ENCODE results near the gene SPART.
A peak's percentile ranks its signal among the peaks of the same experiment; 100 is the strongest.

The SPART gene, protein sequence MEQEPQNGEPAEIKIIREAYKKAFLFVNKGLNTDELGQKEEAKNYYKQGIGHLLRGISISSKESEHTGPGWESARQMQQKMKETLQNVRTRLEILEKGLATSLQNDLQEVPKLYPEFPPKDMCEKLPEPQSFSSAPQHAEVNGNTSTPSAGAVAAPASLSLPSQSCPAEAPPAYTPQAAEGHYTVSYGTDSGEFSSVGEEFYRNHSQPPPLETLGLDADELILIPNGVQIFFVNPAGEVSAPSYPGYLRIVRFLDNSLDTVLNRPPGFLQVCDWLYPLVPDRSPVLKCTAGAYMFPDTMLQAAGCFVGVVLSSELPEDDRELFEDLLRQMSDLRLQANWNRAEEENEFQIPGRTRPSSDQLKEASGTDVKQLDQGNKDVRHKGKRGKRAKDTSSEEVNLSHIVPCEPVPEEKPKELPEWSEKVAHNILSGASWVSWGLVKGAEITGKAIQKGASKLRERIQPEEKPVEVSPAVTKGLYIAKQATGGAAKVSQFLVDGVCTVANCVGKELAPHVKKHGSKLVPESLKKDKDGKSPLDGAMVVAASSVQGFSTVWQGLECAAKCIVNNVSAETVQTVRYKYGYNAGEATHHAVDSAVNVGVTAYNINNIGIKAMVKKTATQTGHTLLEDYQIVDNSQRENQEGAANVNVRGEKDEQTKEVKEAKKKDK

GRCh38 chr13:36346222-36347083 is at the start of gene SPART:
TSS of gene SPART (minus strand) at chr13:36346394. CDS start at chr13:36335830, 10,564 bp downstream.
- DNase-seq (ENCODE audit: low read depth, low spot score): peak; percentile 96

DNA sequence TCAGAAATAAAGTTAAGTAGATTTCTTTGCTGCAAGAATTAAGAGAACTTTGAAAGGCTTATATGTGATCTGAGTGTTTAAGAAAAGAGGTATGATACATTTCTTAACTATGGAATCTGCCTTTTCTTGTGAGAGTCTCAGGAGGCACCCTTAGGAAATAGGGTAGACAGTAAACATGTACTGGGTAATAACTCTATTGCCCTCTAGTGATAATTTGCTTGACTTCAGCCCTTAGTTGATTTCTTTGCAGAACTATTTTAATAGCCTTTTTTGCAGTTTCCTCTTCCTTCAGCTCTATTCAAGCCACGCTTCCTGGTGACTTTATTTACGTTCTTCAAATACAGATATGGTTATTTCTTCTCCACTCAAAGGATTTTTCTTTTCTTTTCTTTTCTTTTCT is 49.1 kb upstream of the SPART start:
- peak; percentile 51 for DNase-seq (ENCODE audit: low read depth, low spot score)

DNA sequence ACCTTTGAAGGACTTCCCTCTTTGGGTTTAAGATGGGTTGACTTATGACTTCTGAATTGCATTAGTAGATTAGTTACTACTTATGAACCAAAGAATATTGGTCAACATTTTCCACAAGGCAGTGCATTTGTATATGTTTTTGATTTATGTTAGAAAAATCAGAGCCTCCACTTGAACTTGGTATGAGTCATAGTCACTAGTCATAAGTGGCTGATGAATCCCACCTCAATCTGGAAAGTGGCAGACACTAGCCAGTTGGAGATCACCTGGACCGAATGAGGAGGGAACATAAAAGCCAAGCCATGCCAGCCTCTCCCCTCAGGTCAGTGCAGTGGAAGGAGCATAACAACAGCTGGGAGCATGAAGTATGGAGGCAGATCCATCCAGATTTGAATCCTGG is 39.3 kb upstream of the SPART start:
- peak; percentile 8 for DNase-seq (ENCODE audit: low read depth, low spot score)

- no peak for DNase-seq (ENCODE audit: low read depth, low spot score)
Observed at GRCh38 chr13:36382030-36382429, 35.8 kb upstream of the SPART start.

DNA sequence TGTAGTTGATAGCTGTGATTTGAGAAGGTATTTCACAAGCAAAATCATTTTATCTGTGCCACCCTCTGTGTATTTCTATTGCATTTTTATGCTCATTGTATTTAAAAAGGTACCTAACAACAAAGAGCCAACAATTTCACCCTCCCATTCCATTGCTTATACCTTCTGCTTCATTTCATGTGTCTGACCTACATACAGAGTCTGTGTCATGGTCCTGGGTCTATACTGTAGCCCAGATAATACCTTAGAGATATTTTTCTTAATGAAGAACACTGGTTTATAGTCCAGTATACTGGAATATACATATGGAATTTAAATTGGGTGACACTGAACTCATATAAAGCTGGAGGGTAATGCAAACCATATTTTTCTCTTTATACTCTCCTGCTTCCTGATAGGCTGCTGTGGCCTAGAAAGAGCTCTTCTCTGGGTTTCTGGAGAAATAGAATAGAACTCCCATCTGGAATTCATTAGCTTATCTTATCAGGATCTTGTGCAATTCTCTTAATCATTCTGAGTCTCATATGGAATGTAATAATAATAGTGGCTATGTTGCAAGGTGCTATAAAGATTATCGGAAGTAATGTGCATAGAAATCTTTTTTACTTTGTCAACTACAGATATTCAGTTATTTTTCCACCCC is 31.8 kb upstream of the SPART start:
- DNase-seq (ENCODE audit: low read depth, low spot score): no peak

- no peak for DNase-seq (ENCODE audit: low read depth, low spot score)
Observed at GRCh38 chr13:36374063-36374462, 27.9 kb upstream of the SPART start.

DNA sequence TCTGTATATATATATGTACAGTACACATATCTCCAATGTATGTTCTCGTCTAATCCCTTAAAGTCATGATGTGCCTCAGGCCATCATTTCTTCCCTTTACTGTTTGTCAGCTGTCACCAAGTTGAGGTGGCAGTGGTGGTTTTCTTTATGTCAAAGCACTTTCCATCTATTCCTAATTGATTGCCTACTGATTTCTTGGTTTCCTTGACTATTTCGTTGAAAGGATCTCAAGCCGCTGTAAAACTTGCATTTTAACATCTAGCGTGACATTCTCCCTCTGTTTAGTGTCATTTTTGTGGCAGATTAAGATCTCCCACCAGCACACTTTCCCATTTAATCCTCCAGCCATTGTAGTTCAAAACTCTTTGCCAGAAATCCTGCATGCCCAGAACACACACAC is 25.0 kb upstream of the SPART start:
- no peak for DNase-seq (ENCODE audit: low read depth, low spot score)

GRCh38 chr13:36370108-36370429 is 23.9 kb upstream of the SPART start:
- DNase-seq (ENCODE audit: low read depth, low spot score): no peak

GRCh38 chr13:36369268-36370107 is 23.3 kb upstream of the SPART start:
- peak; percentile 50 for DNase-seq (ENCODE audit: low read depth, low spot score)

DNA sequence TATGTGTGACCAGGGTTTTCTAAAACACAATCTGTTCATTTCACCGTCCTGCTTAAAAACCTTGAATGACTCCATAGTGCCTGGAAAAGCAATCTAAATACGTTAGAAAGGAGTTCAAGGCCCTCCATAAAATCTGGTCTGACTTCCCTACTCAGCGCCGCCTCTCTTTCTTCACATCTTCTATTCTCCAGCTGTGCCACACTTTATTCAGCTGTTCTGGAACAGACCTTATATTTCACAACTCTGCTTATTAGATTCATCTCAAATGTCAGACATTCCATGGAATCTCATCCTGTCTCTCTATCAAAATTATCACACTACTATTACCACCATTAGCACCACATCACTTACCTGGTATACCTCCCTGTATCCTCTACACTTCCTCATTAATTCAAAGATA is 19.8 kb upstream of the SPART start:
- DNase-seq (ENCODE audit: low read depth, low spot score): no peak

GRCh38 chr13:36363366-36363863 is 17.2 kb upstream of the SPART start:
- no peak for DNase-seq (ENCODE audit: low read depth, low spot score)

GRCh38 chr13:36362914-36363313 is 16.7 kb upstream of the SPART start:
- no peak for DNase-seq (ENCODE audit: low read depth, low spot score)

DNA sequence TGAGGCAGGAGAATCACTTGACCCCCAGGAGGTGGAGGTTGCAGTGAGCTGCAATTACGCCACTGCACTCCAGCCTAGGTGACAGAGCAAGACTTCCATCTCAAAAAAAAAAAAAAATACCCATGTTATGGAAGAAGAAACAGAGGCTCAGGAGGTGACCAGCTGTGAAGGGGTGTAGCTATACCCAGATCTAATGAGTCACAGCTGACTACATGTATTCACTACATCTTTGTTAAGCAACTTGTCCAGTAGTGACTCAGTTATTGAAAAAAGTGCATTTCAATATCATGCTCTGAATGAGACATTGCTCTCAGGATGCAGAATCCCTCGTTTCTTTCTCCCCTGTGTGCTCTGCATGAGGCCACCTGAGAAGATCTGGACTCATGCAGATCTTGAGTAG is 16.1 kb upstream of the SPART start:
- DNase-seq (ENCODE audit: low read depth, low spot score): peak; percentile 45

- no peak for DNase-seq (ENCODE audit: low read depth, low spot score)
Observed at GRCh38 chr13:36360903-36361302, 14.7 kb upstream of the SPART start.

DNA sequence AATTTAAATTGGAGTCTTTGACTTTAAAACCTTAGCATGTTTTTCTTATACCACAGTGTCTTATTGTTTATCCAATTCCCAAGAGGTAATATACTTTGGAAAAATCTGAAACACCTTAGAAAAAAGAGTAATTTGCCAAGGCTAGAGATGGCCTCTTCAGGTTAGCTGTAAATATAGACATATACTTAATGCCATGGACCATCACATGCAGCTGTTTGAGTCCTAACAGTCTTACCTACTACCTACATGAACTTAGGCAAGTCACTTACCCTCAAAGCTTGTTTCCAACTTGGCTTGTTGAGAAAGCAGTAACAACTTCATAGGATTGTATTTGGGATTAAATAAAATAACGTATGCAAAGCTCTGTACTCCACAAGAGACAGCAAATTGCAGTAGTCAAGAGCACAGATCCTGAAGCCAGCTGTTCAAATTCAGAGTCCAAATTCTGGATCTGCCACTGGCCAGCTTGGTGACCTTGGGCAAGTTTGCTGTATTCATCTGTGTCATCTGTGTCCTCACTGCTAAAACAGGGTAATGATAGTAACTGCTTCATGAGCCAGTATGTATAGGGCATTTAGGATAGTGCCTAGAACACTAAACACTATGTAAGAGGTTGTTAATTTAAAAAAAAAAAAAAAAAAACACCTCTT is 13.2 kb upstream of the SPART start:
- no peak for DNase-seq (ENCODE audit: low read depth, low spot score)

DNA sequence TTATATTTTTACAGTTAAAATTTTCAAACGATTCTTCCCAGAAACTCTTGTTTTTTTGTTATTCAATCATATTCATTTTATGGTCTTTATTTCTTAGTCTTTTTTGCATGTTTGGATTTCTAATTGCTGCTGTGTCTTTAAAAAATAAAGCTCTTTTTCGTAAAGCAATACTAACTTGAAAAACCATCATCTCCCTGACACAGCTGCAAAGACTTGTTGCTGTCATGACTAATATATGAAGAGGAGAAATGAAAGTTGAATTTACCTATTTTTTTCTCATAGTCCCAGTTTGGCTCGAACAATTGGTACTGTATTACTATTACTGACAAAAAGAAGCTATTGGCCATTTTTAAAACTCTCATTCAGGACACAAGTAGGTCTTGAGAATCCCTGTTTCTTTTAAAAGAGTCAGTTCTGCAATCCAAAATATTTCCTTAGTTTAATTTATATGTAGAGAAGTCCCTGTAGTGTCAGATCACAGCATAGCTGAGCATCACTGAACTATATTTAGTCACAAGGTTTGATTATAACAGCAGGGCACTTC is 12.1 kb upstream of the SPART start:
- DNase-seq (ENCODE audit: low read depth, low spot score): no peak

DNA sequence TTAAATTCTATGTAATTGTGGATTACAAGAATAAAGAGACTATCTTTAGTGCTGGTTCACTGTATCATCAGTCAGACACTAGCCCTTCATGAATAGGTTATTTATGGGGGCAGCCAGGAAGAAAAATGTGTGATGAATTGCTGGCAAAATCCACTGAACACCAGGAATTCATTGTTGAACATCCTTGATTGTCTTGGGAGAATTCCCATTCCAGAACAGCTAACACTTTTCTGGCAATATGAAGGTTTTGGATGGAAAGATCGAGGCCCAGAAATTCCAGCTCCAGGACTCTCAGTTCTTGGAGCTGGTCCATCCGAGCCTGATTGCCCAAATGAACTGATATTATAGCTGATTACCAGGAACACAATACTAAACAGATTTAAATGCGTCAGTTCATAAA is 11.5 kb upstream of the SPART start:
- DNase-seq (ENCODE audit: low read depth, low spot score): peak; percentile 63

DNA sequence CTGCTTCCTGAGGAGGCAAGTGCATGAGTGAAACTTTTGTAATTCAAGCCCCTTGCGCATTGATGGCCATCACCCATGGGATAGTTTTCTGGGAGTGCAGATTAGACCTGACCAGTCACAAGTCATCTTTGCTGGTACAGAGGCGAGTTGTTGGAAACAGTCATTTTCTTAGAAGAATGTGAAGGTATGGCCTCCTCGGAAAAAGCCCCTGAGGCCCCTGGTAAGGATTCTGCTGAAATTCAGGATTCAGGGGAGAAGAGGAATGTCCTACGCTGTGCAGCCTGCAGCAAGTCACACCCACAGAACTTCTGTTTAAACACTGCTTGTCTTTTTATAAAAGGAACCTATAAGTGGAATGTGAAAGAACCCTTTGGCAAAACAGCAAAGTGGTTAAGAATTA is 11.0 kb upstream of the SPART start:
- DNase-seq (ENCODE audit: low read depth, low spot score): no peak

GRCh38 chr13:36356058-36356457 is 9.9 kb upstream of the SPART start:
- no peak for DNase-seq (ENCODE audit: low read depth, low spot score)

GRCh38 chr13:36355632-36356031 is 9.4 kb upstream of the SPART start:
- no peak for DNase-seq (ENCODE audit: low read depth, low spot score)

Data from astrocyte of the hippocampus (primary cell).